GM23338 (cell line): ENCODE measurements around the gene IGFLR1.

Experiments used
- CREB1 ChIP-seq: fragments of 250-450 bp; sonication (Bioruptor Pico); IDR thresholded peaks from 2 replicates; pipeline ENCODE4 v1.5.0; 2020; ENCODE audit warnings: low read depth, mild to moderate bottlenecking, moderate library complexity
- EZH2 ChIP-seq: fragments of 200-600 bp; sonication (generic); IDR thresholded peaks from one replicate; pipeline ENCODE4 v1.8.0; 2017; ENCODE audit warnings: antibody characterized with exemption, mild to moderate bottlenecking, low read depth; ENCODE audit not compliant: unreplicated experiment
- EZH2phosphoT487 ChIP-seq: fragments of 200-600 bp; sonication (generic); IDR thresholded peaks from one replicate; pipeline ENCODE4 v1.8.1; 2018; ENCODE audit warnings: antibody characterized with exemption; ENCODE audit not compliant: unreplicated experiment
- JUNB ChIP-seq: IDR thresholded peaks from one replicate; pipeline ENCODE4 v1.6.1; 2016; ENCODE audit warnings: antibody characterized with exemption; ENCODE audit not compliant: unreplicated experiment
- POLR2AphosphoS5 ChIP-seq: IDR thresholded peaks from 2 replicates; pipeline ENCODE4 v1.6.1; 2016; ENCODE audit warnings: antibody characterized with exemption, low read depth
- ZNF114 ChIP-seq: fragments of 250-450 bp; sonication (Bioruptor Pico); IDR thresholded peaks from 2 replicates; pipeline ENCODE4 v1.5.0; 2020; ENCODE audit warnings: mild to moderate bottlenecking, moderate library complexity
- TF ChIP-seq, protein P1 (sequence below), 2 experiments: fragments of 200-600 bp in 1 of 2; sonication (generic) in 1 of 2; conservative IDR thresholded peaks; 2 replicates each; pipeline versions ENCODE4 v1.5.1 to v1.6.1; 2016 to 2017; ENCODE audit warnings: antibody characterized with exemption in 2 of 2, low read depth in 2 of 2, mild to moderate bottlenecking in 2 of 2, moderate library complexity in 1 of 2
- TF ChIP-seq, protein P2 (sequence below): IDR thresholded peaks from one replicate; pipeline ENCODE4 v1.6.1; 2018; ENCODE audit warnings: antibody characterized with exemption; ENCODE audit not compliant: unreplicated experiment

- TF ChIP-seq EZH2 (no peak), EZH2phosphoT487 (no peak), JUNB (no peak), POLR2AphosphoS5 (no peak), ZNF114 (CRISPR knock-in tag) (no peak), CREB1 (no peak)
- TF ChIP-seq, protein P1, sequence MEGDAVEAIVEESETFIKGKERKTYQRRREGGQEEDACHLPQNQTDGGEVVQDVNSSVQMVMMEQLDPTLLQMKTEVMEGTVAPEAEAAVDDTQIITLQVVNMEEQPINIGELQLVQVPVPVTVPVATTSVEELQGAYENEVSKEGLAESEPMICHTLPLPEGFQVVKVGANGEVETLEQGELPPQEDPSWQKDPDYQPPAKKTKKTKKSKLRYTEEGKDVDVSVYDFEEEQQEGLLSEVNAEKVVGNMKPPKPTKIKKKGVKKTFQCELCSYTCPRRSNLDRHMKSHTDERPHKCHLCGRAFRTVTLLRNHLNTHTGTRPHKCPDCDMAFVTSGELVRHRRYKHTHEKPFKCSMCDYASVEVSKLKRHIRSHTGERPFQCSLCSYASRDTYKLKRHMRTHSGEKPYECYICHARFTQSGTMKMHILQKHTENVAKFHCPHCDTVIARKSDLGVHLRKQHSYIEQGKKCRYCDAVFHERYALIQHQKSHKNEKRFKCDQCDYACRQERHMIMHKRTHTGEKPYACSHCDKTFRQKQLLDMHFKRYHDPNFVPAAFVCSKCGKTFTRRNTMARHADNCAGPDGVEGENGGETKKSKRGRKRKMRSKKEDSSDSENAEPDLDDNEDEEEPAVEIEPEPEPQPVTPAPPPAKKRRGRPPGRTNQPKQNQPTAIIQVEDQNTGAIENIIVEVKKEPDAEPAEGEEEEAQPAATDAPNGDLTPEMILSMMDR (conservative IDR thresholded peaks at IDR 0.05; ENCODE audit: low read depth in 2 of 2) = no peak
- TF ChIP-seq, protein P2, sequence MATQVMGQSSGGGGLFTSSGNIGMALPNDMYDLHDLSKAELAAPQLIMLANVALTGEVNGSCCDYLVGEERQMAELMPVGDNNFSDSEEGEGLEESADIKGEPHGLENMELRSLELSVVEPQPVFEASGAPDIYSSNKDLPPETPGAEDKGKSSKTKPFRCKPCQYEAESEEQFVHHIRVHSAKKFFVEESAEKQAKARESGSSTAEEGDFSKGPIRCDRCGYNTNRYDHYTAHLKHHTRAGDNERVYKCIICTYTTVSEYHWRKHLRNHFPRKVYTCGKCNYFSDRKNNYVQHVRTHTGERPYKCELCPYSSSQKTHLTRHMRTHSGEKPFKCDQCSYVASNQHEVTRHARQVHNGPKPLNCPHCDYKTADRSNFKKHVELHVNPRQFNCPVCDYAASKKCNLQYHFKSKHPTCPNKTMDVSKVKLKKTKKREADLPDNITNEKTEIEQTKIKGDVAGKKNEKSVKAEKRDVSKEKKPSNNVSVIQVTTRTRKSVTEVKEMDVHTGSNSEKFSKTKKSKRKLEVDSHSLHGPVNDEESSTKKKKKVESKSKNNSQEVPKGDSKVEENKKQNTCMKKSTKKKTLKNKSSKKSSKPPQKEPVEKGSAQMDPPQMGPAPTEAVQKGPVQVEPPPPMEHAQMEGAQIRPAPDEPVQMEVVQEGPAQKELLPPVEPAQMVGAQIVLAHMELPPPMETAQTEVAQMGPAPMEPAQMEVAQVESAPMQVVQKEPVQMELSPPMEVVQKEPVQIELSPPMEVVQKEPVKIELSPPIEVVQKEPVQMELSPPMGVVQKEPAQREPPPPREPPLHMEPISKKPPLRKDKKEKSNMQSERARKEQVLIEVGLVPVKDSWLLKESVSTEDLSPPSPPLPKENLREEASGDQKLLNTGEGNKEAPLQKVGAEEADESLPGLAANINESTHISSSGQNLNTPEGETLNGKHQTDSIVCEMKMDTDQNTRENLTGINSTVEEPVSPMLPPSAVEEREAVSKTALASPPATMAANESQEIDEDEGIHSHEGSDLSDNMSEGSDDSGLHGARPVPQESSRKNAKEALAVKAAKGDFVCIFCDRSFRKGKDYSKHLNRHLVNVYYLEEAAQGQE = no peak
These were observed 11.6 kb upstream of the IGFLR1 start for GRCh38 chr19:35753634-35754369.
